NCI-H1417 (cell line): ENCODE data around the gene HFE.
"Not testable (repeated sequence)": the region's sequence is repeated elsewhere in the genome, so short reads cannot be mapped to it uniquely, and the experiment has no call there.

Source experiments
- DNase-seq, 3 experiments: peaks; one replicate each; lab custom pipeline; 2025; lab: John Stamatoyannopoulos, UW

Gene HFE

DNA sequence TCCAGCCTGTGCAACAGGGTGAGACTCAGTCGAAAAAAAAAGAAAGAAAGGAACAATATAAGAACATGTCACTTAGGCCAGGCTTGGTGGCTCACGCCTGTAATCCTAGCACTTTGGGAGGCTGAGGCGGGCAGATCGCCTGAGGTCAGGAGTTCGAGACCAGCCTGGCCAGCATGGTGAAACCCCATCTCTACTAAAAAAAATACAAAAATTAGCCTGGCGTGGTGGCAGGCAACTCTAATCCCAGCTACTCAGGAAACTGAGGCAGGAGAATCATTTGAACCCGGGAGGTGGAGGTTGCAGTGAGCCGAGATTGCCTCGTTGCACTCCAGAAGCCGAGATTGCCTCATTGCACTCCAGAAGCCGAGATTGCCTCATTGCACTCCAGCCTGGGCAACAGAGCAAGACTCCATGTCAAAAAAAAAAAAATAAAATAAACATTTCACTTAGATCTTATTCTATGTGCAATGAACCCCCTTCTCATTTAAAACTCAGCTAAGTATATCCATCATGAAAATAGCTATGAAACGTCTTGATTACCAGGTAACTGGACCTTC, 28.7 kb upstream of the HFE start:
- not testable (repeated sequence) for DNase-seq

DNA sequence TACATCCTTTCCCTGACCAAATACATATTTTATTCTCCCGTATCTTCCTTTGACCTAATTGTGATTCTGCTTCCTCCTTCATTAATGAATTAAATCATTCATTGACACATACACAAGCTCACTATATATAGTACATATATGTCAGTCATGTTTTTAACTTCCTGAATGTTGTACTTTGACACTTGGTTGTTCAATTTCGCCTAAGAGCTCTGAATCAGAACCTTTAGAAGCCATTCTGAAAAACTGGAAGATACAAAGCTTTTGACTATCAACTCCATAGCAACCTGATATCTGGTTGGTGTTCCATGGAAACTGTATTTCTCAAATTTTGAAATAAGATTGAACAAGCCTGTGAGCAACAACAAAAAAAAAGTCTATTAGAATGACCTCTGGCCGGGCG, 27.3 kb upstream of the HFE start:
- no peak for DNase-seq

DNA sequence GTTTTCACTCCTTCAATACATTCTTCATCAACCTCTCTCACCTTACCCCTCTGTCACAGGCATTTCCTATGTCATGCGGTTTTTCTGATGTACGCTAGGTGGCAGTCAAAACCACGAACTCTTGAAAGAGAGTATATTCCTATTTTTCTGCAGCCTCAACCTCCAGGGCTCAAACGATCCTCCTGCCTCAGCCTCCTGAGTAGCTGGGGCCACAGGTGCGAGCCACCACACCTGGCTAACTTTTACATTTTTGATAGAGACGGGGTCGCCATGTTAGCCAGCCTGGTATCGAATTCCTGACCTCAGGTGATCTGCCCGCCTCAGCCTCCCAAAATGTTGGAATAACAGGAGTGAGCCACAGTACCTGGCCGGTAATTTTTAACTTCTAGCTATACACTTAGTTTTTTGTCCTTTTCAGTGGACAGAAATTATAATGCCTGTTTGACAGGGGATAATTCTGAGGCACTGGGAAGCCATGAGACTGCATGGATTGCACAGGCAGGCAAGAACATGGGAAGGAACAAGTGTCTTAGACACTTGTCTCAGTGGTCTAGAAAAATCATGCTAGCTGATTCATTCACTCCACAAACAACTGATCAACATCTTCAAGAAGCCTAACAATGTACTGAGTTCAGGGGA, 22.5 kb upstream of the HFE start:
- DNase-seq, result peak; percentile 11 to 68 (median 48)

DNA sequence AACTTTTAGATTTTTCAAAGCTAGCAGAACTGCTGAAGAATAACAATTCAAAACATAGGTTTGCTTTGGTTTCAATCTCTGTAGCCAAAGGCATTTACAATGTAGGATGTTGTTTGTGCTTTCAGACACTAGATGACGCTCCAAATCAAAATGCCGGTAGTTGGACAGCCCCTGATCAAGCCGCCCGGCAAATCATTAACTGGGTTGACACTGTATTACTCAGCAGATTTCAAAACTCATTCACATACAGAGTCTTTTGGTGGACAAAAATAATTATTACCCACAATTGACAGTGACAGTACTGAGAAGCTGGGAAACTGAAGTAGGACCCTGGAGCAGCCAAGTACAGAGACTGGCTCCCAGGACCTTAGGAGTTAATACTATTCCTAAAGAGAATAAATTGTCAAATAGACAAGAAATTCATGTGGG, 21.3 kb upstream of the HFE start:
- peak; percentile 28 to 77 (median 68) for DNase-seq

DNA sequence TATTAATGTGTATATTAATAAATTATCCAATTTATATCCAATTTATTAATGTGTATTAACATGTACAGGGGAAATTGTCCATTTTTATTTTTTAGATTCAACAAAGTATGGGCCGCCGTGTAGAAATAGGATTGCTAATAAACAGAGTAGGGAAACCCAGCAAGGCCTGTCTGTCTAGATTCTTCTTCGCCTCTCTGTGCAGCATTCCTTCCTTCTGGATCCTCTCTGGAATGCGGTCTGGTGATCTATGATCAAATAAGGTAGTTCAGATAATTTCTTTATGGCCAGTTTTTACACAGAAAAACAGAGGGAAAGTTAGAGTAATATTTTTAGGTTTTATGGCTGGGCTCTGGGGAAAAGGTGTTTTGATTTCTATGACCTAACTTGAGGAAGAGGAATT, 19.9 kb upstream of the HFE start:
- DNase-seq, result no peak

DNA sequence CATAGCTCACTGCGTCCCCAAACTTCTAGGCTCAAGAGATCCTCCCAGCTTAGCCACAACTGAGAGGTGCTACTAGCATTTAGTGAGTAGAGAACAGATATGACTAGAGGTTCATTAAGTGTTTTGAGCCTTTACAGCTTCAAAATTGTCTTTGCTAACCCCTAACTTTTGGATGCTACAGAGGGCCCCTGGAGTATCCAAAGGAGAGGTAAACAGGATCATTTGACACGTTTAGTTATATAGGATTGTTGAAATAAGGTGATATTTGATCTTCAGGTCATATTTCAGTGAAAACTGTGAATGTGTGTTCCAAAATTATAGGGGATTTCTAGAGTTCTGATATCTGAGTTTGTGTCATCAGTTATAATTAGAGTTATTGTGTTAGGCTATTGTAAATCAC, 19.2 kb upstream of the HFE start:
- DNase-seq, result no peak

DNA sequence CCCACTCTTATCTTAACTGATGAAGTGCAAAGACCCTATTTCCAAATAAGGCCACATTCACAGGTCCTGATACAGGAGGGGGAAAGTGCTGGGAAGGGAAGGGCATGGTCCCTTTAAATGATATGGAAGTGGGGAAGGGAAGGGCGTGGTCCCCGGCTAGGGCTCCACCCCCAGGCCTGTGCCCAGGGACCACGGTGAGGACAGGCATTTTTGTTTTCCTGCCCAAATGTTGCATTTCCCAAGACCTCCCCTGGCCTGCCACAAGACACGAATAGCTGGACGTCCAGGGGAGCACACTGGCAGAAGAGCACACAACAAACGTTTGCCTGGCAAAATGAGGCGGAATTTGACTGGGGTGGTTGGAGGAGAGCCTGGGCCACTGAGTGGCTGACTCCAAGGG, 16.1 kb upstream of the HFE start:
- DNase-seq, result no peak

DNA sequence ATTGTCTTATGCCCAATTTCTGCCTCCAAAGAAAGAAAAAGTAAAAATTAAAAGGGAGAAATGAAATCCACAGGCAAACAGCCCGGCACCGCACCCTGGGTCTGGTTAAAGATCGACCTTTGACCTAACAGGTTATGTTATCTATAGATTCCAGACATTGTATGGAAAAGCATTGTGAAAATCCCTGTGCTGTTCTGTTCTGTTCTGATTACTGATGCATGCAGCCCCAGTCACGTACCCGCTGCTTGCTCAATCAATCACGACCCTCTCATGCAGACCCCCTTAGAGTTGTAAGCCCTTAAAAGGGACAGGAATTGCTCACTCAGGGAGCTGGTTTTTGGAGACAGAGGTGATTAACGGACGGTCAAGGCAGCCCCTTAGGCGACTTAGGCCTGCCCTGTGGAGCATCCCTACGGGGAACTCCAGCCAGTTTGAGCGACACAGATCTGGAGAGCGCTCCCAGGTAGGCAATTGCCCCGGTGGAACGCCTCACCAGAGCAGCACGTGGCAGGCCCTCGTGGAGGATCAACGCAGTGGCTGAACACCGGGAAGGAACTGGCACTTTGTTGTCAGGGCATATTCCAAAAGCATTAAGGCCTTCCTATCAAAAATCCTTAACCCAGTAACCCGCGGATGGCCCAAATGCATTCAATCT, 12.0 kb upstream of the HFE start:
- DNase-seq, result no peak

DNA sequence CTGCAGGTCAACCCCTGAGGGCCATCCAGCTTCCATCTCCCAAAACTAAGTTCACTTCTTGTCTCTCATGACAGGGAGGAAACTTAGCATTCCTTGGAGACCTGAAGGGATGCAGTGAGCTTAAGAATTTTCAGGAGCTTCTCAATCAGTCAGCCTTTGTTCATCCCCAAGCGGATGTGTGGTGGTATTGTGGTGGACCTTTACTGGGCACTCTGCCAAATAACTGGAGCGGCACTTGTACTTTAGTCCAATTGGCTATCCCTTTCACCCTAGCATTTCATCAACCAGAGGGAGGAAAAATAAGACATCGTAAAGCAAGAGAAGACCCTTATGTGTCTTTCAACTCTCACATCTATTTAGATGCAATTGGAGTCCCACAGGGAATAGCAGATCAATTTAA, 9.2 kb upstream of the HFE start:
- DNase-seq, result not testable (repeated sequence)

DNA sequence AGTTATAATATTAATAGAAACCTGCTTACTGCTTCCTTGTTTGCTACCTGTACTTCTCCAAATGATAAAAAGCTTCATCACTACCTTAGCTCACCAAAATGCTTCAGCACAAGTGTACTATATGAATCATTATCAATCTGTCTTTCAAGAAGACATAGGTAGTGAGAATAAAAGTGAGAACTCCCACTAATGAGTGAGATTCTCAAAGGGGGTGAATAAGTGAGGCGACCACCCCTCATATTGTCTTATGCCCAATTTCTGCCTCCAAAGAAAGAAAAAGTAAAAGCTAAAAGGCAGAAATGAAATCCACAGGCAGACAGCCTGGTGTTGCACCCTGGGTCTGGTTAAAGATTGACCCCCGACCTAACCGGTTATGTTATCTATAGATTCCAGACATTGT, 6.1 kb upstream of the HFE start:
- not testable (repeated sequence) for DNase-seq

DNA sequence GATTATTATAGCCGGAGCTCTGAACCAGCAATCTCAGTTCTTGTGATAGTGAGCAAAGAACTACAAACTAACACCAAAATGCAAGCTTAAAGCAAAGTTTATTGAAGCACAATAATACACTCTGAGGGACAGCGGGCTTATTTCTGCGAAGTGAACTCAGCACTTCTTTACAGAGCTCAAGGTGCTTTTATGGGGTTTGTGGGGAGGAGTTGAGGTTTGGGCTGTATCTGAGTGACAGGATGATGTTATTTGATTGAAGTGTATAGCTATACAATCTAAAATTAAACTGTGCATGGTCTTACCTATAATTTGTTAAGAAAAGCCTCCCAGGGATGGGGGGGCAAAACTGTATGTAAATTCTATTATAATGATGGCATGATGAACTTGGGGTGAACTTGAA, 1.0 kb upstream of the HFE start:
- DNase-seq, result no peak

DNA sequence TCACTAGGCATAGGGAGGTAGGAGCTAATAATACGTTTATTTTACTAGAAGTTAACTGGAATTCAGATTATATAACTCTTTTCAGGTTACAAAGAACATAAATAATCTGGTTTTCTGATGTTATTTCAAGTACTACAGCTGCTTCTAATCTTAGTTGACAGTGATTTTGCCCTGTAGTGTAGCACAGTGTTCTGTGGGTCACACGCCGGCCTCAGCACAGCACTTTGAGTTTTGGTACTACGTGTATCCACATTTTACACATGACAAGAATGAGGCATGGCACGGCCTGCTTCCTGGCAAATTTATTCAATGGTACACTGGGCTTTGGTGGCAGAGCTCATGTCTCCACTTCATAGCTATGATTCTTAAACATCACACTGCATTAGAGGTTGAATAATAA, 1.1 kb downstream of the HFE start:
- no peak for DNase-seq

DNA sequence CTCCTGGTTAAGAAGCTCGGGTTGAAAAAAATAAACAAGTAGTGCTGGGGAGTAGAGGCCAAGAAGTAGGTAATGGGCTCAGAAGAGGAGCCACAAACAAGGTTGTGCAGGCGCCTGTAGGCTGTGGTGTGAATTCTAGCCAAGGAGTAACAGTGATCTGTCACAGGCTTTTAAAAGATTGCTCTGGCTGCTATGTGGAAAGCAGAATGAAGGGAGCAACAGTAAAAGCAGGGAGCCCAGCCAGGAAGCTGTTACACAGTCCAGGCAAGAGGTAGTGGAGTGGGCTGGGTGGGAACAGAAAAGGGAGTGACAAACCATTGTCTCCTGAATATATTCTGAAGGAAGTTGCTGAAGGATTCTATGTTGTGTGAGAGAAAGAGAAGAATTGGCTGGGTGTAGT, 2.0 kb downstream of the HFE start:
- no peak for DNase-seq

DNA sequence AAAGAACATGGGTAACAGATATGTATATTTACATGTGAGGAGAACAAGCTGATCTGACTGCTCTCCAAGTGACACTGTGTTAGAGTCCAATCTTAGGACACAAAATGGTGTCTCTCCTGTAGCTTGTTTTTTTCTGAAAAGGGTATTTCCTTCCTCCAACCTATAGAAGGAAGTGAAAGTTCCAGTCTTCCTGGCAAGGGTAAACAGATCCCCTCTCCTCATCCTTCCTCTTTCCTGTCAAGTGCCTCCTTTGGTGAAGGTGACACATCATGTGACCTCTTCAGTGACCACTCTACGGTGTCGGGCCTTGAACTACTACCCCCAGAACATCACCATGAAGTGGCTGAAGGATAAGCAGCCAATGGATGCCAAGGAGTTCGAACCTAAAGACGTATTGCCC, 5.2 kb downstream of the HFE start:
- no peak for DNase-seq

DNA sequence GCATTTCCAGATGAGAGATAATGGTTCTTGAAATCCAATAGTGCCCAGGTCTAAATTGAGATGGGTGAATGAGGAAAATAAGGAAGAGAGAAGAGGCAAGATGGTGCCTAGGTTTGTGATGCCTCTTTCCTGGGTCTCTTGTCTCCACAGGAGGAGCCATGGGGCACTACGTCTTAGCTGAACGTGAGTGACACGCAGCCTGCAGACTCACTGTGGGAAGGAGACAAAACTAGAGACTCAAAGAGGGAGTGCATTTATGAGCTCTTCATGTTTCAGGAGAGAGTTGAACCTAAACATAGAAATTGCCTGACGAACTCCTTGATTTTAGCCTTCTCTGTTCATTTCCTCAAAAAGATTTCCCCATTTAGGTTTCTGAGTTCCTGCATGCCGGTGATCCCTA, 6.8 kb downstream of the HFE start:
- DNase-seq, result no peak

DNA sequence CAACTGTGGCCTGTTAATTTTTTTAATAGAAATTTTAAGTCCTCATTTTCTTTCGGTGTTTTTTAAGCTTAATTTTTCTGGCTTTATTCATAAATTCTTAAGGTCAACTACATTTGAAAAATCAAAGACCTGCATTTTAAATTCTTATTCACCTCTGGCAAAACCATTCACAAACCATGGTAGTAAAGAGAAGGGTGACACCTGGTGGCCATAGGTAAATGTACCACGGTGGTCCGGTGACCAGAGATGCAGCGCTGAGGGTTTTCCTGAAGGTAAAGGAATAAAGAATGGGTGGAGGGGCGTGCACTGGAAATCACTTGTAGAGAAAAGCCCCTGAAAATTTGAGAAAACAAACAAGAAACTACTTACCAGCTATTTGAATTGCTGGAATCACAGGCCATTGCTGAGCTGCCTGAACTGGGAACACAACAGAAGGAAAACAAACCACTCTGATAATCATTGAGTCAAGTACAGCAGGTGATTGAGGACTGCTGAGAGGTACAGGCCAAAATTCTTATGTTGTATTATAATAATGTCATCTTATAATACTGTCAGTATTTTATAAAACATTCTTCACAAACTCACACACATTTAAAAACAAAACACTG, 10.1 kb downstream of the HFE start:
- DNase-seq, result peak; percentile 63 to 80 (median 79)

DNA sequence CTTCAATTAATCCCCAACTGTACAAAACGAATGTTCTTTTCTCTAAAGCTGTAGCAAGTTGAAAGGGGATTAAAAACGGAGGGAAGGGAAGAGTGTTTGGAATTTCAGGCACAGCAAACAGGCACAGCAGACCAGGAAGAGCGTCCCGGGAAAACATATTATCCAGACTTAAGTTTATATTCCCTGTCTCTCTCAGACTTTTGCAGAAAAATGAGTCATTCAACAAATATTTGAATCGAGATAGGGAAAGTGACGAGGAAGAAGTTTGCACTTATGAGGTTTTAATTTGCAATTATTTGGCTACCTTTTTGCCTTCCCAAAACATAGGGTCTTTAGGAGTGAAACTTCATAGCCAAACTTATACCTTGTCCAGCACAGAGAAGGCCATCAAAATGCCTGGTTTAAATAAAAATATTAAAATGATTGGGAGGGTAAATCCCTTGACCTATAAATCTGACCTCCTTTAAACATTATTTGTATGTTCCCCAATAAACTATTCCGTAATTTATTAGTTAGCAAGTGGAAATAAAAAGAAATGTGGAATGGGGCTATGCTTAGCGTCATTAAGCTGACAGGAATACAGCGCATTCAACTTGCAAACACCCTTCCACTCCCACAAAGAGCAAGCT, 16.0 kb downstream of the HFE start:
- DNase-seq, result no peak

DNA sequence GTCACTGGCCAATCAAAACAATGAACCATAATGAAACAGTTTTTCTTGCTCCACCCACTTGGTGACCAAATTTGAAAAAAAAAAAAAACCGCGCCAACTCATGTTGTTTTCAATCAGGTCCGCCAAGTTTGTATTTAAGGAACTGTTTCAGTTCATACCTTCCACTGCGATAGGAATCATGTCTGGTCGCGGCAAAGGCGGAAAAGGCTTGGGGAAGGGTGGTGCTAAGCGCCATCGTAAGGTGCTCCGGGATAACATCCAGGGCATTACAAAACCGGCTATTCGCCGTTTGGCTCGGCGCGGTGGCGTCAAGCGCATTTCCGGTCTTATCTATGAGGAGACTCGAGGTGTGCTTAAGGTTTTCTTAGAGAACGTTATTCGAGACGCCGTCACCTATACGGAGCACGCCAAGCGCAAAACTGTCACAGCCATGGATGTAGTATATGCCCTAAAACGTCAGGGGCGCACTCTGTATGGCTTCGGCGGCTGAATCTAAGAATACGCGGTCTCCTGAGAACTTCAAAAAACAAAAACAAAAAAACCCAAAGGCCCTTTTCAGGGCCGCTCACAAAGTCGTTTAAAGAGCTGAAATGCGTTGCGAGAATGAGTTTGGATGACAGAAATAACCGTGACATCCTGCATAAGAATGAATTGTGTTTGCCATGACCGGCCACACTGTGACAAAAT, 16.7 kb downstream of the HFE start:
- DNase-seq, result peak; percentile 90 to 99 (median 98)

DNA sequence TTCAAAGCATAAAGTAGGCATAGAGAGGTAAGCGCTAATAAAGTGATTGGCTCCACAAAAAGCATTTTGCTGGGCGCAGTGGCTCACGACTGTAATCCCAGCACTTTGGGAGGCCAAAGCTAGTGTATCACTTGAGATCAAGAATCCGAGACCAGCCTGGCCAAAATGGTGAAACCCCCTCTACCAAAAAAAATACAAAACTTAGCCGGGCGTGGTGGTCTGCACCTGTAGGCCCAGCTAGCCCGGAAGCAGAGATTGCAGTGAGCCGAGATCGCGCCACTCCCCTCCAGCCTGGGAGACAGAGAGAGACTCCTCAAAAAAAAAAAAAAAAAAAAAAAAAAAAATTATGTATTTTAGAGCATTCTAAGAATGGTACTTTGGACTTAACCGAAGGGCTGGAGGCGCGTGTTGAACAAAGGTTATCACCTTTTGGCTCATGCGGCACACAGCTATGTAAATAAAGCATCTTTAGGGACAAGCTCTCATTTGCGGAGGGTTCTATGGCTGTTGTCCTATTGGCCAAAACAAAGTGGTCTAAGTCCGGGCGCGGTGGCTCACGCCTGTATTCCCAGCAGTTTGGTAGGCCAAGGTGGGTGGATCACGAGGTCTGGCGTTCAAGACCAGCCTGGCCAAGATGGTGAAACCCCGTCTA, 17.4 kb downstream of the HFE start:
- peak in 2 of 3 experiments; percentile 24 to 44 for DNase-seq

DNA sequence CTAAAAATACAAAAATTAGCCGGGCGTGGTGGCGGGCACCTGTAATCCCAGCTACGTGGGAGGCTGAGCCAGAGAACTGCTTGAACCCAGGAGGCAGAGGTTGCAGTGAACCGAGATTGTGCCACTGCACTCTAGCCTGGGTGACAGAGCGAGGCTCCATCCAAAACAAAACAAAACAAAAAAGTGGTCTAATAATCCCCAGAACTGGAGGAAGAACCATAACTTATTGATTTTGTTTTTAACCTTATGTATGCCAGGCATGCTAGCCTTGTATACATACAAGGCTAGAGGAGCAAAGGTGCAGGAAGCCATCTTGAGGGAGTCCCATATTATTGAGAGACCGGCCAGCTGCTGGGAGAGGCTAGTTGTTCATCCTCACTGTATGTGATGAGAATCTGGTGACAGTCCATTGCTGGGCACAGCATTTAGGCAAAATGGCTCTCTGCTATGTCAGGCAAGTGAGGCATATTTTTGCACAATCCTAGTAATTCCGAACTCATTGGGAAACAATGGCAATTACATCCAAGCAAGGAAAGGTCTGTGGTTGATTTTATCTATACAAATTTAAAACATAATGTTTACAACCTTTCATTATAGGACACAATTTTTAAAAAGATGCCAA, 18.0 kb downstream of the HFE start:
- no peak for DNase-seq

DNA sequence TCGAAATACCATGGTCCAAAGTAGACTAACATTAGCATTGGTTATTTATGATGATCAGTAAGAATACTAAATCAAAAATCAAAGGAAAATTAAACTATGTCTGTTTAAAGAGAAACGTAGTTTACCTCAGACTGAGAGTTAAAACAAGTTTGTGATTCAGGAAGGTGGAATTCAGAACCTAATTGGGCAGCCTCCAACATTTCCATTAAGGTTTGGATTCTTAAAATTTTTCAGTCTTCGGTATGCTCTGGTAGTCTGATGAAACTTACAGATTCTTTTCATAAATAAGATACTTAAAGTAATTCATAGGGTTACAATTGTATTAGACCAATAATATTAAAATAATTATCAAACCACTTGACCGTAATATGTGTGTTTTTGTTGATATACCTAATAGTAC, 18.6 kb downstream of the HFE start:
- no peak for DNase-seq
